Cardiac fibroblast (primary cell): ENCODE results near the gene CHD5.

Experiments used
- DNase-seq, 2 donors: peaks; one replicate each; pipeline versions ENCODE4 v3.0.0 to v3.0.0-alpha.2; 2010; ENCODE audit warnings: low read depth in 2 of 2
- H3K4me3 ChIP-seq, 2 donors: replicated peaks in 1 of 2; 1 replicate in 1 of 2; 2 replicates in 1 of 2; pipeline ENCODE4 v1.5.1; 2011; ENCODE audit warnings: low read depth in 2 of 2, low read length in 2 of 2, mild to moderate bottlenecking in 2 of 2, moderate library complexity in 1 of 2
- TF ChIP-seq, protein P1 (sequence below): IDR thresholded peaks from one replicate; pipeline ENCODE4 v1.5.1; 2011; ENCODE audit warnings: low read depth, mild to moderate bottlenecking, low read length, inconsistent platforms

The CHD5 gene

DNA sequence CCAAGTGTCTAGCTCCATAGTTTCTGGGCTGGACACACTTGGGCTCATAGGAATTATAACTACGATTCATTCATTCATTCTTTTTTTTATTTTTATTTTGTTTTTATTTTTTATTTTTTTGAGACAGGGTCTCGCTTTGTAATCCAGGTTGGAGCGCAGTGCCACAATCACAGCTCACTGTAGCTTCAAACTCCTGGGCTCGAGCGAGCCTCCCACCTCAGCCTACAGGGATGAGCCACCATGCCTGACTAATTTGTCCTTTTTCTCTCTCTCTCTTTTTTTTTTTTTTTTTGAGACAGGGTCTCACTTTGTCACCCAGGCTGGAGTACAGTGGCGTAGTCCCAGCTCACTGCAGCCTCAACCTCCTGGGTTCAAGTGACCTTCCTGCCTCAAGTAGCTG is 92.2 kb downstream of the CHD5 start:
- TF ChIP-seq, protein P1, sequence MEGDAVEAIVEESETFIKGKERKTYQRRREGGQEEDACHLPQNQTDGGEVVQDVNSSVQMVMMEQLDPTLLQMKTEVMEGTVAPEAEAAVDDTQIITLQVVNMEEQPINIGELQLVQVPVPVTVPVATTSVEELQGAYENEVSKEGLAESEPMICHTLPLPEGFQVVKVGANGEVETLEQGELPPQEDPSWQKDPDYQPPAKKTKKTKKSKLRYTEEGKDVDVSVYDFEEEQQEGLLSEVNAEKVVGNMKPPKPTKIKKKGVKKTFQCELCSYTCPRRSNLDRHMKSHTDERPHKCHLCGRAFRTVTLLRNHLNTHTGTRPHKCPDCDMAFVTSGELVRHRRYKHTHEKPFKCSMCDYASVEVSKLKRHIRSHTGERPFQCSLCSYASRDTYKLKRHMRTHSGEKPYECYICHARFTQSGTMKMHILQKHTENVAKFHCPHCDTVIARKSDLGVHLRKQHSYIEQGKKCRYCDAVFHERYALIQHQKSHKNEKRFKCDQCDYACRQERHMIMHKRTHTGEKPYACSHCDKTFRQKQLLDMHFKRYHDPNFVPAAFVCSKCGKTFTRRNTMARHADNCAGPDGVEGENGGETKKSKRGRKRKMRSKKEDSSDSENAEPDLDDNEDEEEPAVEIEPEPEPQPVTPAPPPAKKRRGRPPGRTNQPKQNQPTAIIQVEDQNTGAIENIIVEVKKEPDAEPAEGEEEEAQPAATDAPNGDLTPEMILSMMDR, result no peak
- no peak for DNase-seq
- H3K4me3 ChIP-seq, result no peak overlapping the region

DNA sequence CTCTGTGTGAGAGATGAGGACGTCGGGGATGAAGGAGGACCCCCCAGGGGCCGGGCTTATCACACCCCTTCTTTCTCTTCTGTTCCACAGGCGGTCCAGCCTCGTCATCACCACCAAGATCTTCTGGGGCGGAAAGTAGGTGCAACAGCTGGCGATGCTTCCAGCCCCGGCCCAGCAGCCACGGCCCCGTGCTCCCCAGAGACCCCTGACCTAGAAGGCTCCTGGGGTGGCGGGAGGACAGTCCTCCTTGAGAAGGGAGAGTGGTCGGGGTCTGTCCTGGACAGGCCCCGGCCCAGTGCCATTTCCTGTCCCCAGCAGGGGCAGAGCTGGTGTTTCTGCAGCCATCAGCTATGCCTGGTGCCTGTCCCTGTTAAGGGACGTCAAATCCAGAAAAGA is 92.7 kb downstream of the CHD5 start:
- no peak for DNase-seq
- TF ChIP-seq, protein P1, result no peak
- H3K4me3 ChIP-seq, result no peak overlapping the region

DNA sequence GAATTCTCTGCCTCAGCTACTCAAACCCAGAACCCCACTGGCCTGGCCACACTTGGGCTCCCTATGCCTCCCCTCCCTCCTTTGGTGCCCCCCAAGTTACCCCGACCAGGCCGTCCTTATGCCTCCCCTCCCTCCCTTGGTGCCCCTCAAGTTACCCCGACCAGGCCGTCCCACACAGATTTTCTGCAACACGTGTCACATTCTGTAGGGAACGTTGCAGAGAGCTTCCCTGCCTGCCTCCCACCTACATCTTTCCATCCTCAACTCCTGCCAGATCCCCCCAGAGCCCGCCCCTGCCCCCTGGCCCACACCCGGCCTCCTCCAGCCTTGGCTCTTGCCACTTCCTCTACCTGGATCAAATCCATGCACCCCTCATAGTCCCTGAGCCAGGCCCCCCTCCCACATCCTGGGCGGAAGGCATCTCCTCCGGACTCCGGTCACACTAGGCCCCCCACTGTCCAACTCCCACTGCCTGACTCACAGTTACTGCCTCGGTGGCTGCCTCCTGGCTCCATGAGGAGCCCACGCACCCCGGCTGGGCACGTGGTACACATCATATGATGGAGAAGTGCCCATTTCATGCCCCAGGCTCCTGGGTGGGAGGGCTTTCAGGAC is 93.3 kb downstream of the CHD5 start:
- TF ChIP-seq, protein P1, result no peak
- DNase-seq, result no peak
- no peak overlapping the region for H3K4me3 ChIP-seq

DNA sequence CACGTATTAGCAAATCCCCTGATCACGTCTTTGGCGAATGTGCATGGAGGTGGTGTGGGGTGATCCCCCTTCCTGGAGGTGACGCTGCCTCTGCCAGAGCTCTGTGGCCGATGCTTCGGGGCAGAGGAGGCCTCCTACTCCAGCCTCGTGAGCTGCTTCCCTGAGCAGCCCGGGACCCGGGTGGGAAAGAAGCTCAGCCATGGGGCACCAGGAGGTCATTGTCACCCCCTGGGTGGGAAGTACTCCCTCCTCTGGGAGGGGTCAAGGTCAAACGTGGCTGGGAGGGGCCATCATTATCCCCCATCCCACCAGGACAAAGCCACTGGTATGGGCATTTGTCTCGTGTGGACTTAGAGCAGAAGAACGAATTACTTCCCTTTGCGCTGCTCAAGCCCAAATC is 93.8 kb downstream of the CHD5 start:
- no peak for DNase-seq
- TF ChIP-seq, protein P1, result no peak
- no peak overlapping the region for H3K4me3 ChIP-seq

DNA sequence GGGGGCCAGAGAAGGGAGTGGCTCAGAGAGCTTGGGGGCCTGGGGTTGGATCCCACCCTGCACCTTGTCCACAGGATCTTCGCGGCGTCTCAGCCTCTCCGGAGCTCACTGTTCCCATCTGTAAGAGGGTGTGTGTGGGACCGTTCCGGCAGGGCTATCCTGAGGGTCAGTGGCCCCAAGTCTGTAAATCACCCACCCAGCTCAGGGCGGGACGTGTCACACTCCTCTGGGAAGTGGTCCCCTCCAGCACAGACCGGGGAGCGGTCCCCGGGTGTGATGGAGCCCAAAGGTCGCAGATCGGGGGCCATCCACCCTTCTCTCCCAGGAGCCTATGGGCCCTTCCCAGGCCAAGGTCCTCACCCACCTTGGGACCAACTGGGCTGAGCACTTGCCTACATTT is 94.5 kb downstream of the CHD5 start:
- no peak overlapping the region for H3K4me3 ChIP-seq
- no peak for DNase-seq
- TF ChIP-seq, protein P1, result no peak

DNA sequence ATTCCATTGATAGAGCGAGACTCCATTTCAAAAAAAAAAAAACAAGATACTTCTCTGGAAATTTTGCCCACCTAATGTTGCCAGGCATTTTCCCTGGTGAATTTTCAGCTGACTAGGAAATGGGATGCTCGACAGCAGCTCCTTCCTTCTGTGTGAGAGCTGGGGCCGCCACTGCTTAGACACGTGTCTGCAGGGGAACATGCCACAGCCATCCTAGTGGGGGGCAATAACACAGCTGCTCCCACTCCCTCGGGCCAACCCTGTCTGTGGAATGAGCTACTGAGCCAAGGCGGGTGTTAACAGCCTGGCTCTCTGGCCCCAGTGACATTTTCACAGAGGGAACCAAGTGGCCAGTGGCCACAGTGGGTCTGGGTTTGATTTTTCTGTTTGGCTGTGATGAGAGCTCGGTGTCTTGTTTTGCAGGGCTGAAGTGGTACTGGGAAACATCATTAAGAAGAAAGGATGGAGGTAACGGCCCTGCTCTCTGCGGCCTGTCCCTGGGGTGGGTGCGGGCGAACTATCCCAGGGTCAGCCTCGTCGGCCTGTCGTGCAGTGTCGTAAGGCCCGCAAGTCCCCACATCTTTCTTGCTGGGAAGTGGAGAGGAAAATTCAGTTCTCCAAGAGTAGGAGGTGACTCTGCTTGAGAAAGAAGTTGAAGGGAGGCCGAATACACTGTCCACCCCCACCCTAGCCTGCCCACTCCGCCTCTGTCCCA is 95.2 kb downstream of the CHD5 start:
- DNase-seq, result no peak
- TF ChIP-seq, protein P1, result no peak
- no peak overlapping the region for H3K4me3 ChIP-seq
